ENCODE data around the gene SLC10A3. TPM values are rescaled to one million over a fixed set of nuclear protein-coding genes. Genes with fewer than 3 reads are reported as not detected.

The SLC10A3 gene
- total and polyA plus RNA-seq, 2 of the 8 experiments (the other 6 are each of a cell fraction or from before 2014, with no cell fraction given): 6.8 to 9.5 TPM

DNA sequence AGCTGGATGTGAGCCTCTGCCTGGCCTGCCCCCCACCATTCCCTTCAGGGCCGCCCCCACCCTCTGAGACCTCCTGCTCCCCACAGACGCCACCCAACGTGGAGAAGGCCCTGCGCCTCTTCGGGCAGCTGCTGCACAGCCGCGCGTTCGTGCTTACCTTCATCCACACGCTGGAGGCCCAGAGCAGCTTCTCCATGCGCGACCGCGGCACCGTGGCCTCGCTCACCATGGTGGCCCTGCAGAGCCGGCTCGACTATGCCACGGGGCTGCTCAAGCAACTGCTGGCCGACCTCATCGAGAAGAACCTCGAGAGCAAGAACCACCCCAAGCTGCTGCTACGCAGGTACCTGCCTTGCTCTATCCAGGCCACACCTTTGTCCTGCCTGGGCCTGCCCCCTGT lies 22.2 kb downstream of the SLC10A3 start:
- no peak overlapping the region for H3K4me2 ChIP-seq (ENCODE audit: insufficient read depth in 1 of 2, low read depth in 2 of 2, low read length in 2 of 2)
- no peak overlapping the region for H4K8ac ChIP-seq (ENCODE audit: extremely low read depth, insufficient read depth, low read length)

More for the DNA sequence above, 22.2 kb downstream of the SLC10A3 start:
- DNase-seq (ENCODE audit: low read depth in 1 of 2, low spot score in 2 of 2) (no peak), FAIRE-seq (no peak)
- Histone ChIP-seq H2BK20ac (ENCODE audit: low read length) (no peak overlapping the region), H2BK5ac (ENCODE audit: low read depth, low read length) (no peak overlapping the region), H3K18ac (ENCODE audit: extremely low read depth, low read length) (no peak overlapping the region), H3K4ac (replicated peaks; ENCODE audit: insufficient read length, low read depth, low read length) (no peak overlapping the region), H3K79me1 (ENCODE audit: low read depth, low read length) (no peaks in the 10 kb centered on the region), H2BK120ac (replicated peaks; ENCODE audit: low read depth, low read length) (no peak overlapping the region), H3K27ac (ENCODE audit: low read depth, low read length) (no peak overlapping the region), H3K23me2 (ENCODE audit: low read depth, low read length) (no peaks in the 10 kb centered on the region), H3K4me1 (replicated peaks in 1 of 4; ENCODE audit: control insufficient read depth in 3 of 4, insufficient read depth in 4 of 4, low read length in 3 of 4) (no peaks in the 10 kb centered on the region), H3K4me3 (ENCODE audit: extremely low read depth in 1 of 4, insufficient read depth in 2 of 4, low read depth in 3 of 4, low read length in 4 of 4) (no peak overlapping the region), H3K9ac (replicated peaks in 1 of 4; ENCODE audit: extremely low read depth in 1 of 4, low read depth in 3 of 4, low read length in 3 of 4) (no peak overlapping the region), H3K23ac (ENCODE audit: insufficient read length) (no peak overlapping the region), H2AFZ (ENCODE audit: low read length) (no peak overlapping the region), H3K14ac (ENCODE audit: insufficient read length) (no peak overlapping the region), H2BK12ac (ENCODE audit: low read depth, low read length) (no peak overlapping the region), H2AK5ac (ENCODE audit: low read depth, low read length) (no peak overlapping the region), H3K36me3 (ENCODE audit: control insufficient read depth in 2 of 4, insufficient read depth in 4 of 4, low read length in 3 of 4) (peaks cover 0 to 37% (median 5%) of the 10 kb centered on the region in 4 experiments; a peak in 5 of 8 replicates), H4K20me1 (replicated peaks in 1 of 2; ENCODE audit: control insufficient read depth in 1 of 2, insufficient read depth in 2 of 2, low read length in 2 of 2) (no peaks in the 10 kb centered on the region), H3K79me2 (ENCODE audit: control insufficient read depth in 1 of 2, insufficient read depth in 2 of 2, low read length in 2 of 2) (no peaks in the 10 kb centered on the region), H4K5ac (ENCODE audit: insufficient read length, low read depth, low read length) (no peak overlapping the region), H4K91ac (replicated peaks; ENCODE audit: insufficient read length, low read length) (no peak overlapping the region), H3K56ac (replicated peaks; ENCODE audit: insufficient read length, low read depth, low read length) (no peak overlapping the region), H3K27me3 (replicated peaks in 1 of 4; ENCODE audit: control insufficient read depth in 3 of 4, extremely low read depth in 1 of 4, insufficient read depth in 3 of 4, low read length in 3 of 4) (no peaks in the 10 kb centered on the region), H3K9me3 (ENCODE audit: insufficient read depth in 2 of 2, low read depth in 1 of 2, low read length in 1 of 2) (no peaks in the 10 kb centered on the region), H2BK15ac (ENCODE audit: low read length) (no peak overlapping the region)
- ChIA-PET POLR2A (ENCODE audit: partially characterized antibody) (interaction anchor here (1.1 to 1.2 kb wide), 2 partner anchors 10 kb away, joined by 4 read pairs; partner anchors contain the start of gene PLXNA3), CTCF (ENCODE audit: partially characterized antibody) (no interaction called here)
- 100% methylated on average over 1 of the region's 23 CpGs; no CpG with 5 or more reads in 1 of the 2 experiments for WGBS, 2 experiments (ENCODE audit: extremely low coverage in 1 of 2, insufficient coverage in 1 of 2, insufficient read length in 1 of 2, insufficient replicate concordance in 2 of 2, low coverage in 1 of 2, low lambda C conversion rate in 2 of 2, missing lambda C conversion rate in 1 of 2)
- no peak for TF ChIP-seq ZNF274 (IDR thresholded peaks at IDR 0.05; ENCODE audit: borderline replicate concordance, extremely low read depth, low read length)
- TF ChIP-seq, protein P1, sequence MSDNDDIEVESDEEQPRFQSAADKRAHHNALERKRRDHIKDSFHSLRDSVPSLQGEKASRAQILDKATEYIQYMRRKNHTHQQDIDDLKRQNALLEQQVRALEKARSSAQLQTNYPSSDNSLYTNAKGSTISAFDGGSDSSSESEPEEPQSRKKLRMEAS (IDR thresholded peaks at IDR 0.05): no peak
- TF ChIP-seq TAF7 (optimal IDR thresholded peaks at IDR 0.05; ENCODE audit: borderline replicate concordance, low read depth, low read length): no peak

Measured in H1 (cell line).